Activated naive CD4-positive, alpha-beta T cell treated with anti-CD3 and anti-CD28 coated beads for 36 hours (primary cell): Measurements from ENCODE around the gene CLDN9. TPM values are rescaled to one million over a fixed set of nuclear protein-coding genes. Genes with fewer than 3 reads are reported as not detected.

Experiments
- CTCF ChIA-PET: fragments of 350-600 bp; sonication (Branson Sonifier 250); formaldehyde crosslinking; loops from one replicate; lab custom pipeline; 2021; ENCODE audit warnings: antibody characterized with exemption; lab: Charles Lee
- DNase-seq: peaks from one replicate; pipeline ENCODE4 v3.0.0-alpha.2; 2020
- H3K27ac Mint-ChIP-seq: one replicate; pipeline ENCODE4 v1.8.0; 2021; ENCODE audit warnings: mild to moderate bottlenecking, mixed read lengths
- H3K27me3 Mint-ChIP-seq: one replicate; pipeline ENCODE4 v1.8.0; 2021; ENCODE audit warnings: low read depth, mixed read lengths
- H3K36me3 Mint-ChIP-seq: one replicate; pipeline ENCODE4 v1.8.0; 2021; ENCODE audit warnings: low read depth, mixed read lengths
- H3K4me1 Mint-ChIP-seq: one replicate; pipeline ENCODE4 v1.8.0; 2021; ENCODE audit warnings: low read depth, mixed read lengths
- H3K4me3 Mint-ChIP-seq: one replicate; pipeline ENCODE4 v1.8.0; 2021; ENCODE audit warnings: mild to moderate bottlenecking, moderate library complexity, mixed read lengths
- H3K9me3 Mint-ChIP-seq: one replicate; pipeline ENCODE4 v1.8.0; 2021; ENCODE audit warnings: mixed read lengths
- intact Hi-C: fragments of 100-400 bp; cut with micrococcal nuclease; formaldehyde crosslinking; loops from one replicate; pipeline ENCODE4 v1.15.1; 2023
- total RNA-seq, 2 experiments: library from RNA; stranded (reverse); gene quantifications; one replicate each; pipeline ENCODE4 v1.2.3, GENCODE V29; 2021

Gene CLDN9, protein sequence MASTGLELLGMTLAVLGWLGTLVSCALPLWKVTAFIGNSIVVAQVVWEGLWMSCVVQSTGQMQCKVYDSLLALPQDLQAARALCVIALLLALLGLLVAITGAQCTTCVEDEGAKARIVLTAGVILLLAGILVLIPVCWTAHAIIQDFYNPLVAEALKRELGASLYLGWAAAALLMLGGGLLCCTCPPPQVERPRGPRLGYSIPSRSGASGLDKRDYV
- not detected for total RNA-seq

DNA sequence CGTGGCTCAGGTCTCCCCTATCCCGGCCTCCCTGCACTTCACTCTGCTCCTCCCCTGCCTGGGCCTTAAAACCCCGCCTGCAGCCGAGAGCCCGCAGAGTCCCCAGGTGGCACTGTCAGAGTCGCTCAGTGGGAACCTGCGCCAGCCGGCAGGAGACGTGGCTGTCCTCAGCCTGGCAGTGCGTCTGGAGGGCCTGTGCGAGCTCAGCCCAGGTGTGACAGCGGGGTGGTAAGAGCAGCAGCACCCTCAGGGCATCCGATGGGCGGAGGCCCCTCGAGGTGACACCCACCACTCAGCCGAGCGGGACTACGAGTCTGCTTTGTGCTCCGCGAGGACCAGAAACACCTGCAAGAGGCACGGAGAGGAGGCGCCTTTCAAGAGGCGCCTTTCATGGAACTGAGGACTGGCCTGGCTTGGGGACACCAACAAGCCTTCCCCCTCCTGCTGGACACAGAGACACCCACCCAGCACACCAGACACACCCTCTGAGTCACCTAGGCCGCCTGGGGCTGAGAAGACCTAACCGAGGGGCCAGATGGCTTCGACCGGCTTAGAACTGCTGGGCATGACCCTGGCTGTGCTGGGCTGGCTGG, at the start of gene CLDN9:
TSS of gene CLDN9 (plus strand) at position 96 of the 593 bp plus-strand sequence. CDS start at position 536, 440 bp downstream.
- H3K4me1 Mint-ChIP-seq = peaks cover 15% of the 10 kb centered on the region
- CTCF ChIA-PET = interaction anchor here (13.3 kb wide), 1 partner anchor 14 kb away, joined by 310 read pairs; the partner anchor contains the start of genes CLDN6, HCFC1R1, THOC6 and TNFRSF12A
- no peaks in the 10 kb centered on the region for H3K9me3 Mint-ChIP-seq
- H3K27ac Mint-ChIP-seq = no peak within 1 kb of the TSS
- intact Hi-C loops = no loop called here
- no peaks in the 10 kb centered on the region for H3K27me3 Mint-ChIP-seq
- no peaks in the 10 kb centered on the region for H3K36me3 Mint-ChIP-seq
- no peak within 1 kb of the TSS for H3K4me3 Mint-ChIP-seq
- DNase-seq = no peak

DNA sequence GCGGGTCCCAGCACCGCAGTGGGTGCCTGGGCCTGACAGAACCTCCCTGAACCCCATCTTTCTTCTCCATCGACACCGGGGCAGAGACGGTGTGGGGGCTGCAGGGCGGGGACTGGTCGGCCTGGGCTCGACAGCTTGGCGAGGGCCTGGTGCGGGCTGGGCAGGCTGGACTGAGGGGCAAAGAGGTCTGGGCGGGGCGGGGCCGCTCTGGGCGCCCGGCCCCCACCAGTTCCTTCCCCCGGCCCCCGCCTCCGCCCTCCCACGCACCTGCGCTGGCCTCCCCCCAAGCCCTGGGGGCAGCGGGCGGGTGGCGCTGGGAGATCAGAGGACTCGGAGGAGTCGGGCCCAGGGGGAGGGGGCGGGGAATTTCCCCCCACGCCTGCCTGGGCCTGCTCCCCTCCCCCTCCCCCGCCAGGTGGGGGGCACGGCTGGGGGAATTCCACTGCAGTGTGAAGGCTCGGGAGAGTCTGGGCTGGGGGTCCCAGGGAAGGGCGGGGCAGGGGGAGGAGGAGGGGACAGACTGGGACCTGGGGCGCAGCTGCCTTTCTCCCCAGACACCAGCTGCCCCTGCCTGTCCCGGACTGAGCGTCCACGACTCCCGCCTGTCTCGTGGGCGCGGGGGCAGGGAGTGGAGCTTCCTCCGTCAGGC, 49.5 kb upstream of the CLDN9 start:
- Mint-ChIP-seq H3K4me3 (peak overlapping the region; percentile 57), H3K36me3 (no peaks in the 10 kb centered on the region), H3K27me3 (peaks cover 35% of the 10 kb centered on the region), H3K27ac (no peak overlapping the region), H3K9me3 (no peaks in the 10 kb centered on the region), H3K4me1 (peaks cover 23% of the 10 kb centered on the region)
- DNase-seq = no peak
- CTCF ChIA-PET = interaction anchor here (1.1 to 1.7 kb wide), 3 partner anchors 17 to 36 kb away, joined by 4 to 12 read pairs (median 6); partner anchors contain the start of gene PKMYT1
- intact Hi-C loops = no loop called here

DNA sequence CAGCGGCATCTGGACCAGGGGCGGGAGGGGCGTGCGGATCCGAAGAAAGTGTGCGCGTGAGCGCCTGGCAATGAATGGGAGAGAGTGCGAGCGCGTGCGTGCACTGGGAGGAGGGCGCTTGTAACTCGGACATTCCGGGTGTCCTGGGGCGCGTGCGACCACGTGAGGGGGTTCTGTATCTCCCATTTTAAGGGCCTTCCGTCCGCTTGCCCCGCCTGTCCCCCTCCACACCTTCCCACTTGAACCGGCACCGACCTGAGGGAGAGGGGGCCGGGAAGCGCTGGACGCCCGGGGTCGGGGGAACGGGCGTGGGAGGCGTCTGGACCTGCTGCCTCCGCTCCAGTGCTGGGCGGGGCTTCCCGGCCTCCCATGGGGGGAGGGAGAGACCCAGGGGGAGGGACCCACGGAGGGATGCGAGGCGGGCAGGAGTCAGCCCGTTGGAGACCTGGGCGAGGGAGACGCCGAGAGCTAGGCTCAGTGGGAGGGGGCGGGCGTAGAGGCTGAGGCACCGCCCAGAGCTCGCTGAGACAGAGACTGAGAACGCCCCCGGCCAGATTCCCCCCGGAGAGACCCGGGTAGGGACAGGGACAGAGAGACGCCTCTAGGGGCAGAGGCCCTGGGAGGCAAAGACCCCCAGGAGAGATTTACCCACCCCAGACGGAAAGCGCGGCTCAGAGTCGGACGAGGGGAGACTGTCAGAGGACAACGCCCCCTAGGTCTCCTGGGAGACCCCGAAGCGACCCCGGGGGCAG, 48.8 kb upstream of the CLDN9 start, which contains the start of gene KREMEN2:
TSS of gene KREMEN2 (plus strand) at position 553 of the 752 bp plus-strand sequence. CDS start 246 bp downstream, outside the sequence.
- intact Hi-C loops = loop anchor here (2.0 kb wide), 1 partner anchor 17 kb away; the partner anchor contains the start of gene PKMYT1

DNA sequence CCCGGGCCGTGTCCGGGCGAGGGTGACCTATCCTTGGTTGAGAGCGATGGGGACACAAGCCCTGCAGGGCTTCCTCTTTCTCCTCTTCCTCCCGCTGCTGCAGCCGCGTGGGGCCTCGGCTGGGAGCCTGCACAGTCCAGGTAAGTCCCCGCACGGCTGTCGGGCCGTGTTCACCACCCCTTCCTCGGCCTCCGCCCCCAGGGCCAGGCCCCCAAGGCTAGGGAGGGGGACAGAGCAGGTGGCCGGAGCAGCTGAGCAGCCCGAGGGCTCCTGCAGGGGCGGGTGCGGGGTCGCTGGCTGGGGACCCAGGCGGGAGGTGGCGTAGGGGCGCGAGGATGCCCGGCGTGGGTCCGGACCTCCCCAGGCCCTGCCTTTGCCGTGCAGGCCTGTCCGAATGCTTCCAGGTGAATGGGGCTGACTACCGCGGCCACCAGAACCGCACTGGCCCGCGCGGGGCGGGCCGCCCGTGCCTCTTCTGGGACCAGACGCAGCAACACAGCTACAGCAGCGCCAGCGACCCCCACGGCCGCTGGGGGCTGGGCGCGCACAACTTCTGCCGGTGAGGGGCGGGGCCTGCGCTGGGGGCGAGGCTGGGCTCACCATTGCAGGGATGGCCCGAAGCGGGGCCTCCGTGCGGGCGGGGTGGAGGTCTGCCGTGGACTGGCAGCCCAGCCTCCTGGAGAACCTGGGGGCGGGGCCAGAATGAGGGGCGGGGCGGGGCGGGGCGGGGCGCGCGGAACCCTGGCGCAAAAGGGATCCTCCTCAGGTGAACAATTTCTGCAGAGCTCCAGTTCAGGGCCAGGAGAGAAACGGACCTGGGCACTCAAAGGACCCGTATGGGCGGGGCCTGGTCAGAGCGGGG, 48.0 kb upstream of the CLDN9 start:
- DNase-seq = peak; percentile 57
- H3K4me1 Mint-ChIP-seq = peaks cover 30% of the 10 kb centered on the region
- peaks cover 40% of the 10 kb centered on the region for H3K27me3 Mint-ChIP-seq
- CTCF ChIA-PET = interaction anchor here (0.8 to 1.2 kb wide), 3 partner anchors 18 to 38 kb away, joined by 3 read pairs; no protein-coding TSS in a partner anchor
- no peaks in the 10 kb centered on the region for H3K9me3 Mint-ChIP-seq
- no peaks in the 10 kb centered on the region for H3K36me3 Mint-ChIP-seq
- intact Hi-C loops = loop anchor here (2.0 kb wide), 1 partner anchor 16 kb away; the partner anchor contains the start of gene PKMYT1
- H3K27ac Mint-ChIP-seq = no peak overlapping the region
- H3K4me3 Mint-ChIP-seq = peak overlapping the region; percentile 32

More for the DNA sequence above, 48.8 kb upstream of the CLDN9 start, which contains the start of gene KREMEN2:
- peaks cover 30% of the 10 kb centered on the region for H3K4me1 Mint-ChIP-seq
- no peaks in the 10 kb centered on the region for H3K36me3 Mint-ChIP-seq
- H3K27ac Mint-ChIP-seq = no peak within 1 kb of the TSS
- peaks cover 40% of the 10 kb centered on the region for H3K27me3 Mint-ChIP-seq
- no peaks in the 10 kb centered on the region for H3K9me3 Mint-ChIP-seq
- H3K4me3 Mint-ChIP-seq = peak within 1 kb of the TSS; percentile 67
- no peak for DNase-seq
- CTCF ChIA-PET = interaction anchor here (0.6 to 0.9 kb wide), 3 partner anchors 15 to 29 kb away, joined by 3 read pairs; no protein-coding TSS in a partner anchor

DNA sequence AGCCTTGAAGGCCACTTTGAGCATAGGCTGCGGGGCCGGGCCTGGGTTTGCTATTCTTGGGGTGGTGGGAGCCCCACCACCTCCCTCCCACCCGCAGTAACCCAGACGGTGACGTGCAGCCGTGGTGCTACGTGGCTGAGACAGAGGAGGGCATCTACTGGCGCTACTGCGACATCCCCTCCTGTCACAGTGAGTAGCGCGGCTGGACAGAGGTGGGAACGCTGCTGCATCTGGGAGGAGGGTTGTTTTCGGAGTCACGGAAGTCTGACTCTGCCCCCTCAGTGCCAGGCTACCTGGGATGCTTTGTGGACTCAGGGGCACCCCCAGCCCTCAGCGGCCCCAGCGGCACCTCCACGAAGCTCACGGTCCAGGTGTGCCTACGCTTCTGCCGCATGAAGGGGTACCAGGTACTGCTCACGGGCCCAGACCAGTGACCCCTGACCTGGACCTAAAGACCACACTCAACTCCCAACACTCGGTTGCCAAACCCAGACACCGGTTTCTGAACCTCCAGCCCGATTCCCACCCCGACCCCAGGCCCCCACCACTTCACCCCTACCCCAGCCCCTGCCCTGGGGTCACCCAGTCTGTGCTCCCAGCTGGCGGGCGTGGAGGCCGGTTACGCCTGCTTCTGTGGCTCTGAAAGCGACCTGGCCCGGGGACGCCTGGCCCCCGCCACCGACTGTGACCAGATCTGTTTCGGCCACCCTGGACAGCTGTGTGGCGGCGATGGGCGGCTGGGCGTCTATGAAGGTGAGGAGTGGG, 46.5 kb upstream of the CLDN9 start:
- Mint-ChIP-seq H3K4me3 (no peak overlapping the region), H3K27ac (no peak overlapping the region), H3K36me3 (peaks cover 6% of the 10 kb centered on the region), H3K27me3 (peaks cover 44% of the 10 kb centered on the region), H3K9me3 (no peaks in the 10 kb centered on the region), H3K4me1 (peaks cover 36% of the 10 kb centered on the region)
- CTCF ChIA-PET = interaction anchor here (1.2 kb wide), 1 partner anchor 39 kb away, joined by 3 read pairs; no protein-coding TSS in a partner anchor
- DNase-seq = no peak
- intact Hi-C loops = no loop called here

DNA sequence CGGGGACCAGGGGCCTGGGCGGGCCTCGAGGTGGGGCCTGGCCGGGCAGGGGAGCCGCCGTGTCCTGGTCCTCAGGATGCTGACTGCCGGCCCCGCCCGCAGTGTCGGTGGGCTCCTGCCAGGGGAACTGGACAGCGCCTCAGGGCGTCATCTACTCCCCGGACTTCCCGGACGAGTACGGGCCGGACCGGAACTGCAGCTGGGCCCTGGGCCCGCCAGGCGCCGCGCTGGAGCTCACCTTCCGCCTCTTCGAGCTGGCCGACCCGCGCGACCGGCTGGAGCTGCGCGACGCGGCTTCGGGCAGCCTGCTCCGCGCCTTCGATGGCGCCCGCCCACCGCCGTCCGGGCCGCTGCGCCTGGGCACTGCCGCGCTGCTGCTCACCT, 45.9 kb upstream of the CLDN9 start:
- intact Hi-C loops = no loop called here
- no peak overlapping the region for H3K4me3 Mint-ChIP-seq
- peaks cover 43% of the 10 kb centered on the region for H3K27me3 Mint-ChIP-seq
- H3K36me3 Mint-ChIP-seq = peaks cover 8% of the 10 kb centered on the region
- no peaks in the 10 kb centered on the region for H3K9me3 Mint-ChIP-seq
- CTCF ChIA-PET = no interaction called here
- no peak for DNase-seq
- no peak overlapping the region for H3K27ac Mint-ChIP-seq
- peaks cover 34% of the 10 kb centered on the region for H3K4me1 Mint-ChIP-seq

DNA sequence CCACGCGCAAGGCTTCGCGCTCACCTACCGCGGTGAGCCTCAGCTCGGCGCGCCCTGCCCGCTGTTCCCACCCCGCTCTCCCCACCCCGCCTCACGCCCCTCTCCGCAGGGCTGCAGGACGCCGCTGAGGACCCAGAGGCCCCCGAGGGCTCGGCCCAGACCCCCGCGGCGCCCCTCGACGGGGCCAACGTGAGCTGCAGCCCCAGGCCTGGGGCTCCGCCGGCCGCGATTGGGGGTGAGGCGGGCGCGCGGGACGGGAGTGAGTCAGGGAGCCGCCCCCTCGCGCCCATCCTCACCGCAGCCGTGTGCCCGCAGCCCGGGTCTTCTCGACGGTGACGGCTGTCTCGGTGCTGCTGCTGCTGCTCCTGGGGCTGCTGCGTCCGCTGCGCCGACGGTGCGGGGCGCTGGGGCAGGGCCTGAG, 45.5 kb upstream of the CLDN9 start:
- no peak overlapping the region for H3K4me3 Mint-ChIP-seq
- H3K9me3 Mint-ChIP-seq = no peaks in the 10 kb centered on the region
- H3K4me1 Mint-ChIP-seq = peaks cover 34% of the 10 kb centered on the region
- intact Hi-C loops = no loop called here
- DNase-seq = no peak
- CTCF ChIA-PET = no interaction called here
- peaks cover 39% of the 10 kb centered on the region for H3K27me3 Mint-ChIP-seq
- no peak overlapping the region for H3K27ac Mint-ChIP-seq
- H3K36me3 Mint-ChIP-seq = peaks cover 12% of the 10 kb centered on the region

DNA sequence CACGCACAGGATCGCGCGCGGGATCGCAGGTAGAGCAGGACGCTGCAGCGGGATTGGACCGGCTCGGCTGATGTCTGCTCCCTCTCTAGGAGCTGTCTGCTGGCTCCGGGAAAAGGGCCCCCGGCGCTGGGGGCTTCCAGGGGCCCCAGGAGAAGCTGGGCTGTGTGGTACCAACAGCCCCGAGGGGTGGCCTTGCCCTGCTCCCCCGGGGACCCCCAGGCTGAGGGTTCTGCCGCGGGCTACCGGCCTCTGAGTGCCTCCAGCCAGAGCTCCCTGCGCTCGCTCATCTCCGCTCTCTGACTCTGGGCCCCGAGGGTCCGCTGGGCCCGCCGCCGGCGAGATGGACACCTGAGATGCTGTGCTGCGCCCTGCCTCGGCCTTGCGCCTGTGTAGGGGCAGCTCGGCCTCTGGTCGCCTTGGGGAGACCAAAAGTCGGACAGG, 45.0 kb upstream of the CLDN9 start:
- no peak for DNase-seq
- Mint-ChIP-seq H3K36me3 (peaks cover 17% of the 10 kb centered on the region), H3K4me3 (no peak overlapping the region), H3K27ac (no peak overlapping the region), H3K27me3 (peaks cover 37% of the 10 kb centered on the region), H3K4me1 (peaks cover 35% of the 10 kb centered on the region), H3K9me3 (no peaks in the 10 kb centered on the region)
- CTCF ChIA-PET = no interaction called here
- intact Hi-C loops = no loop called here

DNA sequence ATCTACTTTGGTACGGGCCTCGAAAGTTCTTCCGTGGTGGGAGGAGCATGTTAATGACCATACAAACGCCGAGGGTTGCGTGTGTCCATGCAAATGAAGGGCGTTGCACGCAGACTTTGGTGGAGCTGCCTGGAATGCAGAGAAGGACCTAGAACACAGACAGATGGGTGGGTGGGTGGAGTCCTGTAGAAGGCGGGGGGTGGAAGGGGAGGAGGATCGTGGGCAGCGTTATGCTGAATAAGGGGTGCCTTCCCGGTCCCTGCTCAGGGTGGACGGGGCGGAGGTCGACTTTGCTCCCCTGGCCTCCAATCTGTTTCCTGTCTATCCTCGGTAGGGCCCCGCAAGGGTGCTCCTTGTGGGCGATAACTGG, 44.4 kb upstream of the CLDN9 start:
- peaks cover 18% of the 10 kb centered on the region for H3K36me3 Mint-ChIP-seq
- peak overlapping the region; percentile 65 for H3K4me3 Mint-ChIP-seq
- H3K27ac Mint-ChIP-seq = no peak overlapping the region
- intact Hi-C loops = no loop called here
- no peak for DNase-seq
- no peaks in the 10 kb centered on the region for H3K9me3 Mint-ChIP-seq
- H3K27me3 Mint-ChIP-seq = peaks cover 34% of the 10 kb centered on the region
- CTCF ChIA-PET = no interaction called here
- peaks cover 33% of the 10 kb centered on the region for H3K4me1 Mint-ChIP-seq

DNA sequence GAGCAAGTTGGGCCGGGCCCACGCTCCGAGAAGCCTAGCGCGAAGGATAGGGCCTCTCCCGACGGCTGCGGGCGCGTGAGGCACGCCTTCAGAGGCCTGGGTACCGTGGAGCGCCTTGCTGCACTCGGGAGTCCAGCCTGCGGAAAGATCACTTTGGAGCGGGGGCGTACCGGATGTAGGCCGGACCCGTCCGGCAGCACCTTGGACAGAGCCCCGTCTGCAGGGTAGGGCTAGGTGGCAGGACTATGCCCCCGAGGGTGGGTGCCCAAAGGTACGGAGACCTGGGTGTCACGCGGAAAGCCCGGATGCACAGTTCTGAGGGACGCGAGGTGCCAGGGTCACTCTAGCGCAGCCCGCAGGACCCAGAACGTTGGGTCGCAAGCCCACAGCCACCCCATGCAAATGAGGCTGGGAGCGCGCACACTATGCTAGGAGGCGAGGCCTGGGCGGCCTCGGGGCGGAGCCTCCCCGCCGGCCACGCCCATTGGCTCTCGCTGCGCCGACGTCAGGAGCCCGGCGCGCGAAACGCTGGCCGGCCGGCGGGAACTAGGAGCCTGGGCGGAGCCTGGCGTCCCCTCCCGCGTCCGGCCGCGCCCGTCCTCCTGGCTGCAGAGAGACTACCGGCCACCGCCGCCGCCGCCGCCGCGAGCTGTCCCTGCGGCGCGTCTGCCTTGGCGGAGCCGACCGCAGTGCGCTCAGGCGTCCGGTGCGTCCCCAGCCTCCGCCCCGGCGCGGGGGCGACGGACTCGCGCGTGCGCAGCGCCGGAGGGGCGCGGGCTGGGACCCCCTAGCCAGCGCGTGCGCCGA, 43.8 kb upstream of the CLDN9 start, which contains the start of gene PAQR4:
TSS of gene PAQR4 (plus strand) at position 611 of the 807 bp plus-strand sequence. CDS start 327 bp downstream, outside the sequence.
- CTCF ChIA-PET = interaction anchor here (0.6 to 1.3 kb wide), 5 partner anchors 10 to 90 kb away, joined by 3 to 5 read pairs (median 4); no protein-coding TSS in a partner anchor
- H3K27ac Mint-ChIP-seq = no peak within 1 kb of the TSS
- H3K4me3 Mint-ChIP-seq = peak within 1 kb of the TSS; percentile 74
- peaks cover 29% of the 10 kb centered on the region for H3K4me1 Mint-ChIP-seq
- peaks cover 31% of the 10 kb centered on the region for H3K27me3 Mint-ChIP-seq
- no peaks in the 10 kb centered on the region for H3K9me3 Mint-ChIP-seq
- H3K36me3 Mint-ChIP-seq = peaks cover 18% of the 10 kb centered on the region
- peak; percentile 80 for DNase-seq
- intact Hi-C loops = no loop called here
